NCI-H1092 (cell line): Measurements from ENCODE around the gene CCDC183.
A peak's percentile ranks its signal among the peaks of the same experiment; 100 is the strongest.
"Not testable (repeated sequence)": the region's sequence is repeated elsewhere in the genome, so short reads cannot be mapped to it uniquely, and the experiment has no call there.

Source experiments
- DNase-seq: peaks from one replicate; lab custom pipeline; 2025; lab: John Stamatoyannopoulos, UW

The CCDC183 gene

DNA sequence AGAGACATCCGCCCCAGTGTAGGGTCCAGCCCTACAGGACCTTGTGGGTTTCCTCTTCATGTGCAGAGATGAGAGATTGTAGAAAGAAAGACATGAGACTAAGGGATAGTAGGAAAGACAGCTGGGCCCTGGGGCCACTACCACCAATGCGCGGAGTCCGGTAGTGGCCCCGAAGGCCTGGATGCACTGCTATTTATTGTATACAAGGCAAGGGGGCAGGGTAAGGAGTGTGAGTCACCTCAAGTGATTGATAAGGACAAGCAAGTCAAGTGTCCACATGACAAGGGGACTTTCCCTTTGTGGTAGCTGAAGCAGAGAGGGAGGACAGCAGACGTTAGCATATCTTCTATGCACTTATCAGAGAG, 11.2 kb upstream of the CCDC183 start:
- DNase-seq = no peak

DNA sequence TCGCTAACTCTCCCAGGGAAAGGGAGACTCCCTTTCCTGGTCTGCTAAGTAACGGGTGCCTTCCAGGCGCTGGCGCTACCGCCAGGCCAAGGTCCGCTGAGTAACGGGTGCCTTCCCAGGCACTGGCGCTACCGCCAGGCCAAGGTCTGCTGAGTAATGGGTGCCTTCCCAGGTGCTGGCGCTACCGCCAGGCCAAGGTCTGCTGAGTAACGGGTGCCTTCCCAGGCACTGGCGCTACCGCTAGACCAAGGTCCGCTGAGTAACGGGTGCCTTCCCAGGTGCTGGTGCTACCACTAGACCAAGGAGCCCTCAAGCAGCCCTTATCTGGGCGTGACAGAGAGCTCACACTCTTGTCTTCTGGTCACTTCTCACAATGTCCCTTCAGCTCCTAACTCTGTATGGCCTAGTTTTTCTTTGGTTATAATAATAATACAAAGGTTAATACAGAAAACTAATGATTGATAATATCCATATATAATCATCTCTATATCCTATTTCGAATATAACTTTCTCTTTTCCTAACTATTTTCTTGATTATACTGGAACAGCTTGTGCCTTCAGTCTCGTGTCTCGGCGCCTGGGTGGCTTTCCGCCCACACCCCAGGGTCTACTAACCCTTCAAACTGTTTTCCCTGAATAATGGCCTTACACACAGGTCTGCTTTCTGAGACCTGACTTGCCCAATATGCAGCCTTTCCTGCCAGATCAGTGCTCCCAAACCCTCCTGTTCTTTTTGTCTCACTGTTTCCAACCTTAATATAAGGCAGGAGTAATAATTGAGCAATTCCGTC, 10.4 kb upstream of the CCDC183 start:
- DNase-seq = not testable (repeated sequence)

DNA sequence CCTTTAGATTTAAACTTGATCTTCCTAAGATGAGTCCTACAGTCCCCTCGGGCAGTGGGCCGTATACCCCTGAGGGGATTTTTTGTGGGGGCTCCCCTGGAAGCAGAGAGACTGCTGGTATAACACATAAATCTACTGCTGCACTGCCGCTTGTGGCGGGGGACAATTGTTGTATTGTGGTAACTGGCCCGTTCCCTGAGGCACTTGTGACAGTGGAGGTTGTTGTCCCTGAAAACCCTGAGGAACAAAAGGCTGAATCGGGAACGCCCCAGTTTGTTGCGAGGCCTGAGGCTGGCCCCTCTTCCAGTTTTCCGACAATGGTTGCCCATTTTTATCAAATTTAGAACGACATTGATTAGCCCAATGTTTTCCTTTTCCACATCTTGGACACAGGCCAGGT, 9.7 kb upstream of the CCDC183 start:
- no peak for DNase-seq

DNA sequence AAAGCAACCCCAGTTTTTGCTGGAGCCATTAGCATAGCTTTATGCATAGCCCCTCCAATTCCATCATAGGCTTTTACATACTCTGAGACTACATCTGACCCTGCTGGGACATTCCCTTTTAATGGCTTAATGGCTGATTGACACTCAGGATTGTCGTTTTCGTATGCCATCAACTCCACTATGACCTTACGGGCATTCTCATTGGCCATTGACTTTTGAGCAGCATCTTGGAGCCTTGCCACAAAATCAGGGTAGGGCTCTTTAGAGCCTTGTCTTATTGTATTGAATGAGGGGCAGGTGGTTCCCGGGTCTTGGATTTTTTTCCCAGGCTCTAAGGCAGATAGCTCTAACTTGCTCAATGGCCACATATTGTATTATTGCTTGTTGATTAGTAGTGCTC, 9.2 kb upstream of the CCDC183 start:
- DNase-seq = not testable (repeated sequence)

DNA sequence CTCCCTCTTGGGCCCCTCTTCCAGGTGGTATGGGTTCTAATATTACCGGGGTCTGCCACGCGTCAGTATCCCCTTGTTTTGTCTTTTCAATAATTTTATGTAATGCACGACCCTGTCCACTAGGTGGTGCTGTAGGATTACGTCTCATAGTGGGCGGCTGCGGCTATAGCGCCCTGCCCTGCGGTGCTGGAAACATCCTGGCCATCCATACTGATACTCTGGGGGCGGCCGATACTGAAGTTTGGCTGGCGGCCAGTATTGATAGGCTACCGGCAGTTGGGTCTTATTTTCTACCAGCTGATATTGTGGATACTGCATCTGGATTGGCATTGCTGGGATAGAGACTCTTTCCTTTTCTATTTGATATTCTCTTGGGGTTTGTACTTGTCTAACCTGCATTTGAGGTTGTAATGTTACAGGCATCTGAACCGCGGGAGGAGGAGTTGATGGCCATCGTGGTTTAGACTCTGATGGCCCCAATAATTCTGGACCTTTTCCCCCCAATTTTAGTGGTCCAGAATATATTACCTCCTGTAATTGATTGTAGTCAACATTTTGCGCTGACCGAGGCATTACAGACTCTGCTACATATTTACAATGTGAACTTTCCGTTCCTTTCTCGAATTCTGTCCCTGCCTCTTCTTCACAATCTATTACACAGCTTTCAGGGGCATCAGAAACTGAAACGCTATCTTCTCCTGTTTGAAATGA, 8.3 kb upstream of the CCDC183 start:
- DNase-seq = peak; percentile 71

DNA sequence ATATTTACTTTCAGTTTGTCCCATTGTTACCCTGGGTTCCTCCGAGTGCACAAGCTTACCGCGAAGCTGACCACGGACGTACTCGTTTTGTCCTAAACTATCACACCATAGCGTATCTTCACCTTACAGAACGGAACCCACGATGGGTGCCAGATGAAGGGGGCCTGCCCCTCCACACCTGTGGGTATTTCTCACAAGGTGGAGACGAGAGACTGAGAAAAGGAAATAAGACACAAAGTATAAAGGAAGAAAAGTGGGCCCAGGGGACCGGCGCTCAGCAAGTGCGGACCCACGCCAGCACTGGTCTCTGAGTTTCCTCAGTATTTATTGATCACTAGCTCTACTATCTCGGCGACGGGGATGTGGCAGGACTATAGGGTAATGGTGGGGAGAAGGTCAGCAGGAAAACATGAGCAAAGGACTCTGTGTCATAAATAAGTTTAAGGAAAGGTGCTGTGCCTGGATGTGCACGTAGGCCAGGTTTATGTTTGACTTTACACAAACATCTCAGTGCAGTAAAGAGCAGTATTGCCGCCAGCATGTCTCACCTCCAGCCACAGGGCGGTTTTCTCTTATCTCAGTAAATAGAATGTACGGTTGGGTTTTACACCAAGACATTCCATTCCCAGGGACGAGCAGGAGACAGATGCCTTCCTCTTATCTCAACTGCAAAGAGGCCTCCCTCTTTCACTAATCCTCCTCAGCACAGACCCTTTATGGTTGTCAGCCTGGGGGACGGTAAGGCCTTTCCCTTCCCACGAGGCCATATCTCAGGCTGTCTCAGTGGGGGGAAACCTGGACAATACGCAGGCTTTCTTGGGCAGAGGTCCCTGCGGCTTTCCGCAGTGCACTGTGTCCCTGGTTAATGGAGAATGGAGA, 7.3 kb upstream of the CCDC183 start:
- DNase-seq = not testable (repeated sequence)

DNA sequence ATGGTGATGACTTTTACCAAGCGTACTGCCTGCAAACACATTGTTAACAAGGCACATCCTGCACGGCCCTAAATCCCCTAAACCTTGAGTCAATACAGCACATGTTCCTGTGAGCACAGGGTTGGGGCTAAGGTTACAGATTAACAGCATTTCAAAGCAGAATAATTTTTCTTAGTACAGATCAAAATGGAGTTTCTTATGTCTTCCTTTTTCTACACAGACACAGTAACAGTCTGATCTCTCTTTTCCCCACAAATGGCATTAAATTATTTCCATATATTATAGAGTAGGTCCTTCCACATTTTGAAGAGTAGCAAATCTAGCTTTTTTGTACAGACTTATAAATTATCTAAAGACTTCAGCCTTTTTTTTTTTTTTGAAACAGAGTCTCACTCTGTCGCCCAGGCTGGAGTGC, 6.6 kb upstream of the CCDC183 start:
- DNase-seq = no peak

DNA sequence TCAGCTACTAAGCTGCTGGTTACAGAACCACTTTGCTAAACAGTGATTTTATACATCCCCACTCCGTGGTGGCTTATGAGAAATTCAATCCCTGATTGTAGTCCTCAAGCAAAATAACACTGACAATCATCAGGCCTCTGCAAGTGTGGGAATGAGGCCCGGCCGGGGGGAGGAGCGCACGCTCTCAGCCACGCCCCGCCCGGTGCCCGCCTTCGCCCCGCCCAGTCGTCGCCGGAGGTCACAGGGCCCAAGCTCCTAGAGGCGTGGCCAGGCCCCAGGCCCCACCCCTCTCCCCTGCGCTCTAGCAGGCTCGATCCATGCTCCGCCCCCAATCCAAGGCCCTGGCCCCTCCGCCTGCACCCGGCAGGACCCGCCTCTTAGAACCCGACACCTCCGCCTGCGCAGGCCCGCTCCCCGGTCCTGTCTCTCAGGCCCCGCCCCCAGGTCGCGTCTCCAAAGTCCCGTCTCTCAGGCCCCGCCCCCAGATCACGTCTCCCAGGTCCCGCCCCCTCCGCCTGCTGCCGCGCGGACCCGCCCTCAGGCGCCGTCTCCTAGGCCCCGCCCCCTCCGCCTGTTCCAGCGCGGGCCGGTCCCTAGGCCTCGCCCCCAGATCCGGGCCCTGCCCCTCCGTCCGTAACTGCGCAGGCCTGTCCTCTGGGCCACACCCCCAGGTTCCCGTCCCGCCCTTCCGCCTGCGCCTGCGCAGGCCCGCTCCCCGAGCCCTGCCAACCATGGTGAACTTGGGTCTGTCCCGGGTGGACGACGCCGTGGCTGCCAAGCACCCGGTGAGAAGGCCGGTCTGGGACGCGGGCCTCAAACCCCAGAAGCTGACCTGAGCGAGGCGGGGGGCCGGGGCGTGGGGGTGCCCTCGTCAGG, 5.3 kb upstream of the CCDC183 start, which contains the start of gene TMEM141:
Gene TMEM141 (plus strand): TSS at position 705 of the 876 bp plus-strand sequence. CDS start 27 bp downstream, at position 732.
- DNase-seq = peak; percentile 98

DNA sequence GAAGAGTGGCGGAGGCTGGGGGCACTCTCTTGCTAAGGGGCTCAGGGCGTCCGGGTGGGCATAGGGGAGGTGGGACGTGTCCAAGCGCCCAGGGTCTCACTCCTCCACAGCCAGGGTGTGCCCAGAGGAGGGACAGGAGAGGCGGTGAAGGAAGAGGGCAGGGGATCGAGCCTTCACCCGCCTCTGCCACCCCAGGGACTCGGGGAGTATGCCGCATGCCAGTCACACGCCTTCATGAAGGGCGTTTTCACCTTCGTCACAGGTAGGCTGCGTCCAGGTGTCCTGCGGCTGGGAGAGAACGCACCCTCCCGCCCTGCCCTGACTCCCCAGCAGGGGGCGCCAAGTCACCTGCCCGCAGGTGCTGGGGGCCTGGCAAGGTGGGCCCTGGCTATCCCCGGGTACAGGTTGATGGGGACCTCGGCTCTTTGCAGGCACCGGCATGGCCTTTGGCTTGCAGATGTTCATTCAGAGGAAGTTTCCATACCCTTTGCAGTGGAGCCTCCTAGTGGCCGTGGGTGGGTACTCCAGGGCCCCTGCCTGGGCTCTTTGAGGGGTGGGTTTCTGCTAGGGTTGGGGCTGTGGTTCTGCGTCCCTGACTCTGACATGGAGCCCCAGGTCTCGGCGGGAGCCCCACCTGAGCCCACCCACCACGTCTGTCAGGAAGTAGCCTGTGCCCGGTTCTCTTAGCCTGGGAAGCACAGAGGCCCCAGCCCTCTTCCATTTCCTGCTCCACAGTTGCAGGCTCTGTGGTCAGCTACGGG, 4.4 kb upstream of the CCDC183 start:
- DNase-seq = no peak

DNA sequence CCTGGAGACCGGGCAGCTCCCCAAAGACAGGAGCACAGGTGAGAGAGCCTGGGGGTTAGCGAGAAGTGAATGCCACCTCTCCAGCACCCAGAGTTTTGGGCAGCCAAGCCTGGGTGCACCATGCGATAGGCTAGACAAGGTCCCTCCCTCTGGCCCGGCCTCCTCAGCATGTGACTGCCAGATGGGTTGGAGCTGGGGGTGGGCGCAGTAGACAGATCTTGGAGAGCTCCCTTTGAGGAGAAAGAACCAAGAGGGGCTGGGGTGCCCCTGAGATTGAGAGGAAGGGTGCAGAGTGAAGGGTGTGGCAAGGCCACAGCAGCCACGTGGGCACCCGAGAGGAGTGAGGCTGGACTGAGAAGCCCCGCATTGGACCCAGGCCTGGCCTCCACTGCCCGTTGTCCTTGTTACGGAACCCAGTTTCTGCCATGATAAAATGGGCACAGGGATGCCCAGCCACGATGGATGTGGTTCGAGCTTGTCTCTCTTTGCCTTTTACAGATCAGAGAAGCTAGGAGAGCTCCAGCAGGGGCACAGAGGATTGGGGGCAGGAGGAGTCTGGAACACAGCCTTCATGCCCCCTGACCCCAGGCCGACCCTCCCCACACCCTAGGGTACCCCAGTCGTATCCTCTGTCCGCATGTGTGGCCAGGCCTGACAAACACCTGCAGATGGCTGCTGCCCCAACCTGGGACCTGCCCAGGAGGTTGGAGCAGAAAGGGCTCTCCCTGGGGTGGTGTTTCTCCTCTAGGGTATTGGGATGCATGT, 3.6 kb upstream of the CCDC183 start:
- DNase-seq = no peak

DNA sequence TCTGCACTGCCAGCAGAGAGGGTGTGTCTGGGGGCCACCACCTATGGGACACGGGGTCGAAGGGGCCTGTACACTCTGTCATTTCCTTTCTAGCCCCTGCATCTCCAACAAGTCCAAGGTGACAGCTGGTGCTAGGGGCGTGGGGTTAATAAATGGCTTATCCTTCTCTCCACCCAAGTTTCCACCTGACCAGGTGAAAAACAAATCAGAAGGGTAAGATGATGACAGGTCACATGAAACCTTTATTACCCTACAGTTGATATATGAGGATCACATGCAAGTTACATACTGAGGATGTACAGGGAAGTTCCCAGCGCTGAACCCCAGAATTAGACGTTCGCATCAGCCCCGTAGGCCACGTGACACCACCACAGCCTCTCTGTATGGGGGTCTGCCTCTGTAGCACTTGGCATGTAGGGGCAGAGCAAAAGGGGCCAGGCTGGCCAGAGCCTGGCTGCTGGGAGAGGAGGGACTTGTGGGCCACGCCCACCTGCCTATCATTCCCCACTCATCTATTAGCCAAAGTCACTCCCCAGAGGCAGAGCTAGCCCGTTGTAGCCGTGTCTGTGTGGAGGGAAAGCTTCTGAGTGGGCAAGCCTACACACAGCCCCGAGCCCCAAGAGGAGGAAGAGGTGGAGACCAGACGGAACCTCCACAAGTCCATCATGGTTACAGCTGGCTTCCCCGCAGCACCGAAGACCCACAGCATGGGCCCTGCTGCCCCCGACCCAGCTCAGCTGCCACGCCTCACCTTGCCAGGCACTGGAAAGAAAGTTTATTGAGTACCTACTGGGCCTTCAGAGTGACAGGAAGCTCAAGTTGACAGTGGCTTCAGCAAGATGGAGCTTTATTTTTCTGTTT, 2.8 kb upstream of the CCDC183 start:
- no peak for DNase-seq

DNA sequence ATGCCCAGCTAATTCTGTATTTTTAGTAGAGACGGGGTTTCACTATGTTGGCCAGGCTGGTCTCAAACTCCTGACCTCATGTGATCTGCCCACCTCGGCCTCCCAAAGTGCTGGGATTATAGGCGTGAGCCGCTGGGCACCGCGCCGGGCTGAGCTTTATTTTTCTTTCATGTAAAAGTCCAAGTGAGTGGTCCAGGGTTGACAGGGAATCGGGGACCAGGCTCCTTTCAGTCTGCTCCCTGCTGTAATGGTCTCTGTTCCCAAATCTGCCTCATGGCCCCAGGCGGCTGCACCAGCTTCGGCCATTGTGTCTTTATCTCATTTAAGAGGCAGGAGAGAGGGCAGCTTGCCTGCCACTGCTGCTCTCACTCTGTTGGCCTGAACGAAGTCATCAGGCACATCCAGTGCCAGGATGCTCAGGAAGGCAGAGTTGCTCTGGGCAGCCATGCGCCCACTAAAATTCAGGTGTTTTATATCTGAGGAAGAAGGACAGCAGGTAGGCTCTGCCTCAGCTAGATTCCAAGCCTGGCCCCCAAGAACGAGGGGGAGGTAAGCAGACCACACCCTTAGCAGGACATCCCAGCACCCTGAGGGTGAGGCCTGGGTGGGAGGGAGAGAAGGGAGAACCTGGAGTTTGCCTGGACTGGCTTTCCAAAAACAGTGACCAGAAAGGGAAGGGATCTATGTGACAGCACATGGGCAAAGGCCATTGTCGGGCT, 1.7 kb upstream of the CCDC183 start:
- no peak for DNase-seq

DNA sequence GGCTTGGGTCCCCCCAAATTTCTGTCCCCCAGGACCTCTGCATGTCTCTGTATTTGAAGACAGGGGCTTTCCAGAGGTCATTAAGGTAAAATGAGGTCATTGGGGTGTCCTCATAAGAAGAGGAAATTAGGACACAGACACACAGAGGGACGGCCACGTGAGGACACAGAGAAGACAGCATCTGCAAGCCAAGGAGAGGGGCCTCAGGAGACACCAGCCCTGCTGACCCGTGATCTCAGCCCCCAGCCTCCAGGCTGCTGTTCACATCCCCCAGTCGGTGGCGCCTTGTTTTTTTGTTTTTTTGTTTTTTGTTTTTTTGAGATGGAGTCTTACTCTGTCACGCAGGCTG, 1.2 kb upstream of the CCDC183 start:
- DNase-seq = no peak

DNA sequence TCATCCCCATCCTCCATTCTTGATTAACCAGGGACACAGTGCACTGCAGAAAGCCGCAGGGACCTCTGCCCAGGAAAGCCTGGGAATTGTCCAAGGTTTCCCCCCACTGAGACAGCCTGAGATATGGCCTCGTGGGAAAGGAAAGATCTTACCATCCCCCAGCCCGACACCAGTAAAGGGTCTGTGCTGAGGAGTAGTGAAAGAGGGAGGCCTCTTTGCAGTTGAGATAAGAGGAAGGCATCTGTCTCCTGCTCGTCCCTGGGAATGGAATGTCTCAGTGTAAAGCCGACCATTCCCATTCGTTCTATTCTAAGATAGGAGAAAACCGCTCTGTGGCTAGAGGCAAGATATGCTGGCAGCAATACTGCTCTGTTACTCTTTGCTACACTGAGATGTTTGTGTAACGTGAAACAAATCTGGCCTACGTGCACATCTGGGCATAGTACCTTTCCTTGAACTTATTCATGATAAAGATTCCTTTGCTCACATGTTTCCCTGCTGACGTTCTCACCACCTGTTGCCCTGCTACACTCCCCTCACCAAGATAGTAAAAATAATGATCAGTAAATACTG, 723 bp downstream of the CCDC183 start:
- not testable (repeated sequence) for DNase-seq

DNA sequence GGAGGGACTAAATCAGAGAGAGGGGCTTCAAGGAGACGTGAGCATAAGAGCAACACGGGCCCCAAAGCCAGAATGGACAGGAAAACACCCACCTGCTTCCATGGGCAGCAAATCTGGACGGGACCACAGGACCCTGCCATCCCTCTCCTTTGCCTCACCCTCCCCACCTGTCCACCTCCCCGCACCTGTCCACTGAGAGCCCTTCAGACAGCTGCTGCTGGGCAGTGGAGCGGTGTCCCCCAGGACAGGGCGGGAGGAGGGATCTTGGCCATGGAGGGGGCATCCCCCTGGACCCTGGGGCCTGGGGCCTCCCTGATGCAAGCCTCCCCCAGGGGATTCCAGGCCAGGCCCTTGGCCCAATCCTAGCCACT, 2.6 kb downstream of the CCDC183 start:
- no peak for DNase-seq

DNA sequence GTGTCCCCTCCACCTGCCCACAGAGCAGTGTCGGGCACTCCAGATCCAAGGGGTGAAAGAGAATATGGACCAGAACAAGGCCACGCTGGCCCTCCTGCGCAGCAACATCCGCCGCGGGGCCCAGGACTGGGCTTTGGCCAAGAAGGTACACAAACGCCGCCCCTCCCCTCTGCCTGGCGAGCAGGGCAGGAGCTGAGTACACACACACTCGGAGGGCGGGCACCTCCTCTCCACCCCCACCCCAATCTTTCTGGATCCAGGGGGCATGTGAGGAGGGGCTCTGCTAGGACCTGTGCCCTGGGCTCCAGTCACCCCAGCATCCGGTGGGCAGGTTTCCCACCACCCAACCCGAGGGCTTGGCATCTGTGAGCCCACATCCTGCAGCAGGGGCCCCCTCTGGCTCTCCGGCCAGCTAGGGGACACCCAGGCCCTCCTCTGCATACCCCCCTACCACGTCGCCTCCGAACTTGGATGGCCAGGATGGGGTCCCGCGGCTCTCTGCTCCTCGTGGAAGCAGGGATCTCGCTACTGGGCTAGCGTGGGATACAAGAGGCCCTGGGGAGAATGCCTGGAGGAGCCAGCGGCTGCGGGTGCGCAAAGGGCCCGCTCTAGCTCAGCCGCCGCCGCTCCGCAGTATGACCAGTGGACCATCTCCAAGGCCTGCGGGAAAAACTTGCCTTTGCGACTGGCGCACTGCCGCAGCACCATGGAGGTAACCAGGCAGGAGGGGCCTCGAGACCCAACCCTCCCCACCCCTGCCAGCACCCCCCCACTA, 3.1 kb downstream of the CCDC183 start:
- DNase-seq = peak; percentile 70
